Keratinocyte (primary cell): Measurements from ENCODE around the gene GDAP2. TPM values are rescaled to one million over a fixed set of nuclear protein-coding genes. Genes with fewer than 3 reads are reported as not detected.

Experiments used
- DNase-seq: peaks from one replicate; pipeline ENCODE4 v3.0.0-alpha.2; 2011; ENCODE audit warnings: low read depth, missing footprints, low spot score
- FAIRE-seq: peaks from 2 replicates; lab custom pipeline; 2011; peaks lifted over from hg19 to GRCh38; lab: Jason Lieb, UNC
- H2AFZ ChIP-seq: 2 replicates; pipeline ENCODE4 v1.6.0; 2012; ENCODE audit warnings: low read length, control low read depth, inconsistent platforms; ENCODE audit not compliant: control insufficient read depth
- H3K27ac ChIP-seq: 2 replicates; pipeline ENCODE4 v1.5.1; 2011; ENCODE audit warnings: low read length; ENCODE audit not compliant: control insufficient read depth, insufficient read depth
- H3K27me3 ChIP-seq: 3 replicates; pipeline ENCODE4 v1.6.0; 2011; ENCODE audit warnings: low read length; ENCODE audit not compliant: control insufficient read depth, insufficient read depth; ENCODE audit errors: extremely low read depth
- H3K36me3 ChIP-seq, 2 experiments: 2 replicates in 1 of 2; 3 replicates in 1 of 2; pipeline ENCODE4 v1.5.1; 2011; ENCODE audit warnings: low read length in 2 of 2, mild to moderate bottlenecking in 1 of 2; ENCODE audit not compliant: control insufficient read depth in 2 of 2, insufficient read depth in 2 of 2; ENCODE audit errors: extremely low read depth in 1 of 2
- H3K4me1 ChIP-seq: 3 replicates; pipeline ENCODE4 v1.5.1; 2011; ENCODE audit warnings: low read length; ENCODE audit not compliant: control insufficient read depth, insufficient read depth; ENCODE audit errors: extremely low read depth
- H3K4me2 ChIP-seq: 3 replicates; pipeline ENCODE4 v1.6.0; 2011; ENCODE audit warnings: low read depth, low read length; ENCODE audit not compliant: control insufficient read depth, insufficient read depth; ENCODE audit errors: extremely low read depth
- H3K4me3 ChIP-seq, 3 experiments: fragments of 200-600 bp in 1 of 3; sonication (generic) in 1 of 3; 2 replicates in 2 of 3; 3 replicates in 1 of 3; pipeline ENCODE4 v1.5.1; 2011 to 2016; ENCODE audit warnings: low read length in 3 of 3, mild to moderate bottlenecking in 3 of 3, control low read depth in 2 of 3, inconsistent platforms in 1 of 3, low read depth in 1 of 3, mixed read lengths in 1 of 3, mixed run types in 1 of 3, moderate library complexity in 1 of 3; ENCODE audit not compliant: control insufficient read depth in 2 of 3, insufficient read depth in 2 of 3; ENCODE audit errors: extremely low read depth in 1 of 3
- H3K79me2 ChIP-seq: 2 replicates; pipeline ENCODE4 v1.6.0; 2012; ENCODE audit warnings: low read length; ENCODE audit not compliant: control insufficient read depth, insufficient read depth
- H3K9ac ChIP-seq: 3 replicates; pipeline ENCODE4 v1.6.0; 2011; ENCODE audit warnings: low read length; ENCODE audit not compliant: control insufficient read depth, insufficient read depth; ENCODE audit errors: extremely low read depth
- H3K9me1 ChIP-seq: 3 replicates; pipeline ENCODE4 v1.6.0; 2011; ENCODE audit warnings: low read length; ENCODE audit not compliant: control insufficient read depth, insufficient read depth; ENCODE audit errors: extremely low read depth
- H3K9me3 ChIP-seq: 2 replicates; pipeline ENCODE4 v1.5.1; 2012; ENCODE audit warnings: low read depth, low read length; ENCODE audit not compliant: control insufficient read depth
- H4K20me1 ChIP-seq: 3 replicates; pipeline ENCODE4 v1.6.0; 2011; ENCODE audit warnings: low read length; ENCODE audit not compliant: control insufficient read depth, insufficient read depth; ENCODE audit errors: extremely low read depth
- EZH2 ChIP-seq: IDR thresholded peaks from one replicate; pipeline ENCODE4 v1.6.1; 2012; ENCODE audit warnings: inconsistent platforms, mild to moderate bottlenecking, low read length, moderate library complexity
- dilution Hi-C: fragments of 300-500 bp; cut with MboI; formaldehyde crosslinking; loops from one replicate; pipeline ENCODE4 v1.7.0; 2020; ENCODE audit warnings: low sequenced_read_pairs; ENCODE audit not compliant: extremely low pct_ligation_motif_present
- polyA plus RNA-seq, 5 experiments: library from polyadenylated mRNA; depleted of rRNA in 3 of 5; stranded (reverse) in 3 of 5; stranded (forward) in 1 of 5; unstranded in 1 of 5; fragments of >200 nt; gene quantifications; 1 replicate in 1 of 5; 2 replicates in 3 of 5; 3 replicates in 1 of 5; pipeline versions ENCODE4 v1.2.1 to v1.2.3, GENCODE V29; 2011 to 2012; ENCODE audit warnings: missing spikeins in 2 of 5, low read depth in 1 of 5, low replicate concordance in 1 of 5
- TF ChIP-seq, protein P1 (sequence below), 3 experiments: IDR thresholded peaks in 1 of 3; conservative IDR thresholded peaks in 1 of 3; optimal IDR thresholded peaks in 1 of 3; 2 replicates in 2 of 3; 3 replicates in 1 of 3; pipeline versions ENCODE3 to v1.5.1; 2011; ENCODE audit warnings: low read length in 3 of 3, mild to moderate bottlenecking in 3 of 3, moderate library complexity in 2 of 3, control low read depth in 1 of 3, inconsistent platforms in 1 of 3; ENCODE audit not compliant: insufficient read depth in 2 of 3; ENCODE audit errors: extremely low read depth in 1 of 3

GDAP2 gene
- polyA plus RNA-seq, 1 donor (not counting 4 experiments of a cell fraction or from before 2014, with no cell fraction given), result 15.7 TPM

DNA sequence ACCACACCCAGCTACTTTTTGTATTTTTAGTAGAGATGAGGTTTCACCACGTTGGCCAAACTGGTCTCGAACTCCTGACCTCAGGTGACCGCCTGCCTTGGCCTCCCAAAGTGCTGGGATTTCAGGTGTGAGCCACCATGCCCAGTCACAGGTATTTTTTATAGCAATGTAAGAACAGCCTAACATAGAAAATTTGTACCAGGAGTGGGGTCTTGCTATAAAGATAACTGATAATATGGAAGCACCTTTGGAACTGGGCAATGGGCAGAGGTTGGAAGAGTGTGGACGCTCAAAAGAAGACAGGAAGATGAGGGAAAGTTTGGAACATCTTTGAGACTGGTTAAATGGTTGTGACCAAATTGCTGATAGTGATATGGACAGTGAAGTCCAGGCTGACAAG lies 99.2 kb downstream of the GDAP2 start:
- H3K4me3 ChIP-seq, result no peak overlapping the region
- no peaks in the 10 kb centered on the region for H4K20me1 ChIP-seq
- no peak overlapping the region for H3K4me2 ChIP-seq
- H3K9ac ChIP-seq, result no peak overlapping the region
- no peak for FAIRE-seq
- H3K9me3 ChIP-seq, result no peaks in the 10 kb centered on the region
- H2AFZ ChIP-seq, result no peak overlapping the region
- no peaks in the 10 kb centered on the region for H3K9me1 ChIP-seq
- no peaks in the 10 kb centered on the region for H3K79me2 ChIP-seq
- H3K36me3 ChIP-seq, result no peaks in the 10 kb centered on the region
- dilution Hi-C loops, result no loop called here
- DNase-seq, result no peak
- no peaks in the 10 kb centered on the region for H3K27me3 ChIP-seq
- H3K27ac ChIP-seq, result no peak overlapping the region
- peaks cover 29% of the 10 kb centered on the region for H3K4me1 ChIP-seq
- TF ChIP-seq EZH2, result no peak
- TF ChIP-seq, protein P1, sequence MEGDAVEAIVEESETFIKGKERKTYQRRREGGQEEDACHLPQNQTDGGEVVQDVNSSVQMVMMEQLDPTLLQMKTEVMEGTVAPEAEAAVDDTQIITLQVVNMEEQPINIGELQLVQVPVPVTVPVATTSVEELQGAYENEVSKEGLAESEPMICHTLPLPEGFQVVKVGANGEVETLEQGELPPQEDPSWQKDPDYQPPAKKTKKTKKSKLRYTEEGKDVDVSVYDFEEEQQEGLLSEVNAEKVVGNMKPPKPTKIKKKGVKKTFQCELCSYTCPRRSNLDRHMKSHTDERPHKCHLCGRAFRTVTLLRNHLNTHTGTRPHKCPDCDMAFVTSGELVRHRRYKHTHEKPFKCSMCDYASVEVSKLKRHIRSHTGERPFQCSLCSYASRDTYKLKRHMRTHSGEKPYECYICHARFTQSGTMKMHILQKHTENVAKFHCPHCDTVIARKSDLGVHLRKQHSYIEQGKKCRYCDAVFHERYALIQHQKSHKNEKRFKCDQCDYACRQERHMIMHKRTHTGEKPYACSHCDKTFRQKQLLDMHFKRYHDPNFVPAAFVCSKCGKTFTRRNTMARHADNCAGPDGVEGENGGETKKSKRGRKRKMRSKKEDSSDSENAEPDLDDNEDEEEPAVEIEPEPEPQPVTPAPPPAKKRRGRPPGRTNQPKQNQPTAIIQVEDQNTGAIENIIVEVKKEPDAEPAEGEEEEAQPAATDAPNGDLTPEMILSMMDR (optimal IDR thresholded peaks at IDR 0.05 in 1 of 3, IDR thresholded peaks at IDR 0.05 in 1 of 3, conservative IDR thresholded peaks at IDR 0.05 in 1 of 3; ENCODE audit: extremely low read depth in 1 of 3, insufficient read depth in 2 of 3, low read length in 3 of 3), result no peak

DNA sequence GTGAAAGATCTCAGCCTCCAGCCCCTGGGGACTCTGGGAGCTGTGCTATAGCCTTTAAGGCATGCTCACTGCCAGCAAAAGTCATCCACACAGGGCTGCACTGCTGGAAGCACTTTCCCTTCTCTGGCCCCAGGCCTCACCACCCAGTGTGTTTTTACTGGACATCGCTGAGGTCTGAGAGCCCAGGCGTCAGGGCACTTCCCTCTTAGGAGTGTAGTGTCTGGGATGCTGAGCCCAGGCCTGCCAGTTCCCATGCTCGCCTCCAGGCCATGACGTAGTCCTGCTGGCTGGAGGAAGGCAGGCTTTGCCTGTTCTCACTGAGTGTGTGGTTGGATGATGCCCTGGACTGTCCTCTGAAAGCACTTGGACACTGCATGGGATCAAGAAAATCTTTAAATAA lies 101.2 kb downstream of the GDAP2 start:
- Histone ChIP-seq H3K9ac (no peak overlapping the region), H3K4me1 (peaks cover 31% of the 10 kb centered on the region), H3K9me3 (no peaks in the 10 kb centered on the region), H3K27ac (no peak overlapping the region), H3K27me3 (no peaks in the 10 kb centered on the region), H2AFZ (no peak overlapping the region), H4K20me1 (no peaks in the 10 kb centered on the region), H3K4me2 (no peak overlapping the region), H3K9me1 (no peaks in the 10 kb centered on the region), H3K79me2 (no peaks in the 10 kb centered on the region), H3K36me3 (no peaks in the 10 kb centered on the region), H3K4me3 (no peak overlapping the region)
- no peak for DNase-seq
- TF ChIP-seq, protein P1 (optimal IDR thresholded peaks at IDR 0.05 in 1 of 3, IDR thresholded peaks at IDR 0.05 in 1 of 3, conservative IDR thresholded peaks at IDR 0.05 in 1 of 3; ENCODE audit: extremely low read depth in 1 of 3, insufficient read depth in 2 of 3, low read length in 3 of 3), result no peak
- TF ChIP-seq EZH2, result no peak
- dilution Hi-C loops, result no loop called here
- no peak for FAIRE-seq
